ENCODE measurements around the gene NAB2. TPM values are rescaled to one million over a fixed set of nuclear protein-coding genes. Genes with fewer than 3 reads are reported as not detected.

Gene NAB2
- total and polyA plus RNA-seq, 2 of the 8 experiments (the other 6 are each of a cell fraction or from before 2014, with no cell fraction given): 20.9 to 23.5 TPM

DNA sequence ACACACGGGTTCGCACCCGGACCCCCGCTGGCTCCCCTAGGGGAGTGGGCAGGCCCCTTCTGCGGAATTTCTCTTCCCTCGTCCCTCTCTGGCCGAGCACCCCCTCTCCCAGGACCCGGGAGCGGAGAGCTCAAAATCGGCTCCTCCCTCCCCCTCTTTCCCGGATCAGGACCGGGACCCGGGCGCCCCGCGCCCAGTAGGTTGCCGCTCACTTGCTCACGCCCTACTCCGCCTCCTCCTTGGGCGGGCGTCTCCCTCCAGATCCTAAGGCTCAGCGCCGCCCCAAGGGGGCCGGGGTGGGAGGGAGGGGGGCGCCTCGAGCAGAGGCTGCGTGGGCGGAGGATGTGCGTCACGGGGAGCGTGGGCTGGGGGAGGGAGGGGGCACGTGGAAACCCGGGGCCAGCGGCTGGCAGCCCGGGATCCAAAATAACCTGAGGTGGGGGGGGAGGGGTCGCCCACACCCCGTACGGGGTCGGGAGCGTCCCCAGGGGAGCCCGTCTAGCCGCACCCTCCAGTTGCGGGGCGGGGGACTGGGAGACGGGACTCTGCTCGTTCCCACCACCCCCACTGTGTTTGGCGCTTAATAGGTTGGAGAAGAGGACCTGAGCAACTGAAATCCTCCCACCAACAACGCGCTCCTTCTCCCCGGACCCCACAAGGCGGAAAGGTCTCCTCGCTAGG, 1.8 kb upstream of the NAB2 start:
- Histone ChIP-seq H2AFZ (ENCODE audit: low read length) (no peak overlapping the region), H3K4me2 (ENCODE audit: insufficient read depth in 1 of 2, low read depth in 2 of 2, low read length in 2 of 2) (peak overlapping the region; percentile 81 to 89), H3K14ac (ENCODE audit: insufficient read length) (no peak overlapping the region), H4K91ac (replicated peaks; ENCODE audit: insufficient read length, low read length) (peak overlapping the region; percentile 94), H3K56ac (replicated peaks; ENCODE audit: insufficient read length, low read depth, low read length) (peak overlapping the region; percentile 64), H2BK15ac (ENCODE audit: low read length) (no peak overlapping the region), H3K4me3 (ENCODE audit: extremely low read depth in 1 of 4, insufficient read depth in 2 of 4, low read depth in 3 of 4, low read length in 4 of 4) (peak overlapping the region; percentile 57 to 79 (median 72)), H3K23ac (ENCODE audit: insufficient read length) (no peak overlapping the region), H2BK12ac (ENCODE audit: low read depth, low read length) (no peak overlapping the region), H4K5ac (ENCODE audit: insufficient read length, low read depth, low read length) (peak overlapping the region; percentile 81), H3K27me3 (replicated peaks in 1 of 4; ENCODE audit: control insufficient read depth in 3 of 4, extremely low read depth in 1 of 4, insufficient read depth in 3 of 4, low read length in 3 of 4) (no peaks in the 10 kb centered on the region), H2BK20ac (ENCODE audit: low read length) (no peak overlapping the region), H3K4me1 (replicated peaks in 1 of 4; ENCODE audit: control insufficient read depth in 3 of 4, insufficient read depth in 4 of 4, low read length in 3 of 4) (peaks cover 0 to 16% (median 10%) of the 10 kb centered on the region in 4 experiments; a peak in 5 of 7 replicates), H2AK5ac (ENCODE audit: low read depth, low read length) (no peak overlapping the region), H3K9ac (replicated peaks in 1 of 4; ENCODE audit: extremely low read depth in 1 of 4, low read depth in 3 of 4, low read length in 3 of 4) (peak overlapping the region in 3 of 4 experiments; percentile 63 to 75 (median 73); a peak in 5 of 7 replicates), H3K23me2 (ENCODE audit: low read depth, low read length) (peaks cover 25% of the 10 kb centered on the region), H3K36me3 (ENCODE audit: control insufficient read depth in 2 of 4, insufficient read depth in 4 of 4, low read length in 3 of 4) (peaks cover 5 to 10% (median 6%) of the 10 kb centered on the region in 4 experiments; a peak in 6 of 8 replicates), H3K79me1 (ENCODE audit: low read depth, low read length) (peaks cover 4% of the 10 kb centered on the region; the same call in 1 of the 2 replicates), H3K4ac (replicated peaks; ENCODE audit: insufficient read length, low read depth, low read length) (peak overlapping the region; percentile 47), H3K18ac (ENCODE audit: extremely low read depth, low read length) (peak overlapping the region; percentile 87), H2BK120ac (replicated peaks; ENCODE audit: low read depth, low read length) (peak overlapping the region; percentile 10), H3K79me2 (ENCODE audit: control insufficient read depth in 1 of 2, insufficient read depth in 2 of 2, low read length in 2 of 2) (peaks cover 0 to 18% of the 10 kb centered on the region in 2 experiments; a peak in 1 of 4 replicates), H3K27ac (ENCODE audit: low read depth, low read length) (peak overlapping the region; percentile 65), H3K9me3 (ENCODE audit: insufficient read depth in 2 of 2, low read depth in 1 of 2, low read length in 1 of 2) (no peaks in the 10 kb centered on the region), H2BK5ac (ENCODE audit: low read depth, low read length) (peak overlapping the region; percentile 96; the same call in 1 of the 2 replicates), H4K8ac (ENCODE audit: extremely low read depth, insufficient read depth, low read length) (peak overlapping the region; percentile 91), H4K20me1 (replicated peaks in 1 of 2; ENCODE audit: control insufficient read depth in 1 of 2, insufficient read depth in 2 of 2, low read length in 2 of 2) (peaks cover 2 to 11% of the 10 kb centered on the region in 2 experiments)
- CTCF ChIA-PET (ENCODE audit: partially characterized antibody): interaction anchor here (0.6 to 14.0 kb wide), 8 partner anchors 15 to 424 kb away, joined by 3 to 325 read pairs (median 3); partner anchors contain the start of genes STAT6 and TAC3
- FAIRE-seq (no peak), DNase-seq (ENCODE audit: low read depth in 1 of 2, low spot score in 2 of 2) (peak in 1 of 2 experiments; percentile 84)
- WGBS, 2 experiments (ENCODE audit: extremely low coverage in 1 of 2, insufficient coverage in 1 of 2, insufficient read length in 1 of 2, insufficient replicate concordance in 2 of 2, low coverage in 1 of 2, low lambda C conversion rate in 2 of 2, missing lambda C conversion rate in 1 of 2): 3% methylated on average over 24 of the region's 52 CpGs; no CpG with 5 or more reads in 1 of the 2 experiments
- POLR2A ChIA-PET (ENCODE audit: partially characterized antibody): interaction anchor here (0.5 to 16.5 kb wide), 15 partner anchors 8 to 409 kb away, joined by 3 to 352 read pairs (median 4); partner anchors contain the start of genes LRP1, NEMP1, SHMT2 and STAT6
- TF ChIP-seq RBBP5 (IDR thresholded peaks at IDR 0.05; ENCODE audit: borderline replicate concordance, low read depth, low read length) (0 out of 2 replicates have a peak, but pooled peaks have one; percentile 9), TAF7 (optimal IDR thresholded peaks at IDR 0.05; ENCODE audit: borderline replicate concordance, low read depth, low read length) (peak; percentile 11), HDAC2 (IDR thresholded peaks at IDR 0.05; ENCODE audit: borderline replicate concordance in 1 of 2, low read depth in 2 of 2, low read length in 2 of 2) (peak in 1 of 2 experiments; percentile 14; a peak in 2 of 4 replicates), SP4 (IDR thresholded peaks at IDR 0.05; ENCODE audit: low read length) (no peak), SIN3A (conservative IDR thresholded peaks at IDR 0.05 in 1 of 2, IDR thresholded peaks at IDR 0.05 in 1 of 2; ENCODE audit: low read depth in 1 of 2, low read length in 2 of 2) (peak in 1 of 2 experiments; percentile 15; a peak in 1 of 4 replicates), EGR1 (IDR thresholded peaks at IDR 0.05; ENCODE audit: borderline replicate concordance, low read depth, low read length) (peak; percentile 41; the same call in 1 of the 2 replicates), PHF8 (conservative IDR thresholded peaks at IDR 0.05; ENCODE audit: low read depth, low read length) (0 out of 2 replicates have a peak, but pooled peaks have one; percentile 29), KDM4A (IDR thresholded peaks at IDR 0.05; ENCODE audit: low read depth, low read length, severe bottlenecking) (peak; percentile 54), BACH1 (IDR thresholded peaks at IDR 0.05; ENCODE audit: low read length) (peak; percentile 10; the same call in 1 of the 2 replicates)
- TF ChIP-seq, protein P1, sequence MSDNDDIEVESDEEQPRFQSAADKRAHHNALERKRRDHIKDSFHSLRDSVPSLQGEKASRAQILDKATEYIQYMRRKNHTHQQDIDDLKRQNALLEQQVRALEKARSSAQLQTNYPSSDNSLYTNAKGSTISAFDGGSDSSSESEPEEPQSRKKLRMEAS (IDR thresholded peaks at IDR 0.05): no peak
